Ascending aorta (tissue), 2 donors: ENCODE results near the gene SCEL. TPM values are rescaled to one million over a fixed set of nuclear protein-coding genes. Genes with fewer than 3 reads are reported as not detected.
"Not testable (repeated sequence)": the region's sequence is repeated elsewhere in the genome, so short reads cannot be mapped to it uniquely, and the experiment has no call there.

Experiments used
- DNase-seq, 2 donors: peaks; one replicate each; pipeline ENCODE4 v3.0.0-alpha.2; 2019; ENCODE audit warnings: low spot score in 2 of 2
- H3K27ac ChIP-seq, 2 donors: fragments of 200-600 bp; sonication (generic); one replicate each; pipeline ENCODE4 v1.5.1; 2016 to 2017; ENCODE audit warnings: mild to moderate bottlenecking in 1 of 2
- H3K27me3 ChIP-seq: fragments of 200-600 bp; sonication (generic); one replicate; pipeline ENCODE4 v1.5.1; 2017
- H3K36me3 ChIP-seq, 2 donors: fragments of 200-600 bp; sonication (generic); one replicate each; pipeline ENCODE4 v1.5.1; 2016
- H3K4me1 ChIP-seq, 2 donors: fragments of 200-600 bp; sonication (generic); one replicate each; pipeline ENCODE4 v1.5.1; 2016 to 2017; ENCODE audit warnings: mild to moderate bottlenecking in 1 of 2
- H3K4me3 ChIP-seq, 2 donors: fragments of 200-600 bp; sonication (generic); one replicate each; pipeline ENCODE4 v1.5.1; 2016 to 2017; ENCODE audit warnings: mild to moderate bottlenecking in 1 of 2
- H3K9me3 ChIP-seq, 2 donors: fragments of 200-600 bp; sonication (generic); one replicate each; pipeline ENCODE4 v1.5.1; 2016
- CTCF ChIP-seq, 3 experiments: fragments of 200-600 bp in 2 of 3; fragments of 450-650 bp in 1 of 3; sonication (generic) in 2 of 3; IDR thresholded peaks; one replicate each; pipeline ENCODE4 v1.5.1; 2016 to 2019; ENCODE audit warnings: antibody characterized with exemption in 3 of 3, mild to moderate bottlenecking in 1 of 3, moderate library complexity in 1 of 3
- intact Hi-C: fragments of 100-400 bp; cut with DNase I; formaldehyde crosslinking; loops from one replicate; pipeline ENCODE4 v1.15.1; 2023
- total RNA-seq: library from RNA; depleted of rRNA; stranded (reverse); fragments of >200 nt; gene quantifications from one replicate; pipeline ENCODE4 v1.1.0, GENCODE V29; 2016

Gene SCEL
- total RNA-seq, 1 donor from 2014 or later: not detected

GRCh38 chr13:77515785-77516184, 19.7 kb upstream of the SCEL start:
- Histone ChIP-seq H3K36me3 (no peaks in the 10 kb centered on the region), H3K9me3 (no peaks in the 10 kb centered on the region), H3K4me1 (no peaks in the 10 kb centered on the region), H3K27me3 (no peaks in the 10 kb centered on the region), H3K27ac (no peak overlapping the region), H3K4me3 (no peak overlapping the region)
- intact Hi-C loops: no loop called here
- DNase-seq: no peak
- TF ChIP-seq CTCF (IDR thresholded peaks at IDR 0.05): no peak

GRCh38 chr13:77516342-77516789, 19.1 kb upstream of the SCEL start:
- H3K27ac ChIP-seq: no peak overlapping the region
- DNase-seq: no peak
- H3K27me3 ChIP-seq: no peaks in the 10 kb centered on the region
- no peak for TF ChIP-seq CTCF (IDR thresholded peaks at IDR 0.05)
- H3K36me3 ChIP-seq: no peaks in the 10 kb centered on the region
- intact Hi-C loops: no loop called here
- no peaks in the 10 kb centered on the region for H3K4me1 ChIP-seq
- H3K9me3 ChIP-seq: no peaks in the 10 kb centered on the region
- H3K4me3 ChIP-seq: no peak overlapping the region

- H3K27me3 ChIP-seq: no peaks in the 10 kb centered on the region
- no peaks in the 10 kb centered on the region for H3K36me3 ChIP-seq
- no peaks in the 10 kb centered on the region for H3K4me1 ChIP-seq
- intact Hi-C loops: no loop called here
- no peak overlapping the region for H3K27ac ChIP-seq
- H3K4me3 ChIP-seq: no peak overlapping the region
- no peak for DNase-seq
- TF ChIP-seq CTCF (IDR thresholded peaks at IDR 0.05): no peak
- no peaks in the 10 kb centered on the region for H3K9me3 ChIP-seq
Measured at GRCh38 chr13:77518266-77518665, 17.2 kb upstream of the SCEL start.

GRCh38 chr13:77519396-77519795, 16.1 kb upstream of the SCEL start:
- intact Hi-C loops, H3K4me1 ChIP-seq, H3K27ac ChIP-seq, H3K4me3 ChIP-seq, H3K27me3 ChIP-seq, H3K9me3 ChIP-seq, DNase-seq, H3K36me3 ChIP-seq: not testable (repeated sequence)

GRCh38 chr13:77519808-77520207, 15.7 kb upstream of the SCEL start:
- Histone ChIP-seq H3K9me3 (no peaks in the 10 kb centered on the region), H3K36me3 (no peaks in the 10 kb centered on the region), H3K4me1 (no peaks in the 10 kb centered on the region), H3K27me3 (no peaks in the 10 kb centered on the region), H3K4me3 (no peak overlapping the region), H3K27ac (no peak overlapping the region)
- TF ChIP-seq CTCF (IDR thresholded peaks at IDR 0.05): no peak
- intact Hi-C loops: no loop called here
- no peak for DNase-seq

GRCh38 chr13:77521194-77521593, 14.3 kb upstream of the SCEL start:
- Histone ChIP-seq H3K27ac (no peak overlapping the region), H3K9me3 (no peaks in the 10 kb centered on the region), H3K4me3 (no peak overlapping the region), H3K27me3 (no peaks in the 10 kb centered on the region), H3K4me1 (no peaks in the 10 kb centered on the region), H3K36me3 (no peaks in the 10 kb centered on the region)
- intact Hi-C loops: no loop called here
- TF ChIP-seq CTCF (IDR thresholded peaks at IDR 0.05): no peak
- no peak for DNase-seq
